VCaP (cell line): ENCODE measurements around the gene TMED10.

Experiments
- H3K27ac ChIP-seq: fragments of 450-650 bp; 2 replicates; pipeline ENCODE4 v1.5.1; 2017
- CTCF ChIP-seq: fragments of 450-650 bp; conservative IDR thresholded peaks from 2 replicates; pipeline ENCODE4 v1.5.1; 2017; ENCODE audit warnings: mild to moderate bottlenecking, moderate library complexity

Gene TMED10

GRCh38 chr14:75216427-75217006, 40.1 kb upstream of the TMED10 start:
- TF ChIP-seq CTCF = no peak
- no peak overlapping the region for H3K27ac ChIP-seq

DNA sequence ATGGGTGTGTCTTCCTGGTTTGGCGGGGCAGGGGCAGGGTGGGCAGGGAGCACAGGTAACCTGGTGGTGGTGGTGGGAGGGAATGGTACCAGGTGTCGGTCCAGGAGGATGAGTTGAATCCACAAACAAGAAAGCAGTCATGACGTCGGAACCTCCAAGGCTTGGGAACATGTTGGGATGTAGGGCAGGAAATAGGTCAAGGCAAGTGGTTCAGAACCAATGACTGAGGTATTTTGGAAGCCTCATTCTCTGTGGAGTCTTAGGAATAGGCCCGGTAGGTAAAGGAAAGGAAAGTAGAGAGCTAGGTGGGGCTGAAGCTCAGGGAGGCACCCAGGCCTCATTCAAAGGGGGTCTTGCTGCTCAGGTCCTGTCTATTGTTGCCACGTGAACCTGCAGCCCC, 39.1 kb upstream of the TMED10 start:
- H3K27ac ChIP-seq = no peak overlapping the region
- TF ChIP-seq CTCF = no peak

DNA sequence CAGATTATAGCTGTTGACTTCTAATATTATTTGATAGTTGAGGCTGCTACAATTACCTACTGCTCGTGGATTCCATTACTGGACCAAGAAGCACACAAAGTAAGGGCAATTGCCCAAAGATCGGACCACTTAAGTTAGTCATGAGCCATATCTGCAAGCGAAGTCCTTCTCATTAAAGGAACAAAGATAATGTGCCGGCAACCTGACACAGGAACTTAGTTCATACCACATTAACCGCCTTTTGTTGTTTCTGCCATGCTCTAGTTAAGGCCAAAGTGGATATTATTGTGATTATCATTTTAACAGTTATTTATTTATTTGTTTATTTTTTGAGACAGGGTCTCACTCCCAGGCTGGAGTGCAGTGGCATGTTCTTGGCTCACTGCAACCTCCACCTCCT, 38.1 kb upstream of the TMED10 start:
- H3K27ac ChIP-seq = no peak overlapping the region
- no peak for TF ChIP-seq CTCF

GRCh38 chr14:75213172-75213571, 36.8 kb upstream of the TMED10 start:
- TF ChIP-seq CTCF = no peak
- no peak overlapping the region for H3K27ac ChIP-seq

GRCh38 chr14:75208843-75209242, 32.4 kb upstream of the TMED10 start:
- TF ChIP-seq CTCF = no peak
- H3K27ac ChIP-seq = no peak overlapping the region

DNA sequence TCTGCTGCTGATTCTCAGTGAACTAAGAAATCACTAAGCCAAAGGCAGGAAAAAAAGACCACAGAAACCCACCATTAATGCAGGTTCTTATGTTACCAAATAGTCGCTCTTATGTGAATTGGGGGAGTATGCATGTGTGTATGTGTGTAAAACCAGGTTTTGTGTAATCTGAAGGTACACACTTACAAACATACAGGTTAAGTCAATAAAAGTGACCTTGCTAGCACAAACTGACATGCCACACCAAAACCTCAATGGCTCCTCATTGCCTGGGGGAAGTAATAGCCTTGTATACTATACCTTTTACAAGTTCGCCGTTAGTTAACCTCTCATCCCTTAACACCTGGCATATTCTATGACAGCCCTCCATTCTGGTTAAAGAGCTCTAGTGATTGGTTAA, 29.8 kb upstream of the TMED10 start:
- no peak for TF ChIP-seq CTCF
- H3K27ac ChIP-seq = peak overlapping the region; percentile 46

GRCh38 chr14:75205591-75205990, 29.2 kb upstream of the TMED10 start:
- TF ChIP-seq CTCF = no peak
- H3K27ac ChIP-seq = peak overlapping the region; percentile 46
